ENCODE data around the gene FAR2. TPM values are rescaled to one million over a fixed set of nuclear protein-coding genes. Genes with fewer than 3 reads are reported as not detected.

Gene FAR2
- total RNA-seq, 4 donors from 2014 or later, result 13.2 to 27.4 (median 22.8) TPM

DNA sequence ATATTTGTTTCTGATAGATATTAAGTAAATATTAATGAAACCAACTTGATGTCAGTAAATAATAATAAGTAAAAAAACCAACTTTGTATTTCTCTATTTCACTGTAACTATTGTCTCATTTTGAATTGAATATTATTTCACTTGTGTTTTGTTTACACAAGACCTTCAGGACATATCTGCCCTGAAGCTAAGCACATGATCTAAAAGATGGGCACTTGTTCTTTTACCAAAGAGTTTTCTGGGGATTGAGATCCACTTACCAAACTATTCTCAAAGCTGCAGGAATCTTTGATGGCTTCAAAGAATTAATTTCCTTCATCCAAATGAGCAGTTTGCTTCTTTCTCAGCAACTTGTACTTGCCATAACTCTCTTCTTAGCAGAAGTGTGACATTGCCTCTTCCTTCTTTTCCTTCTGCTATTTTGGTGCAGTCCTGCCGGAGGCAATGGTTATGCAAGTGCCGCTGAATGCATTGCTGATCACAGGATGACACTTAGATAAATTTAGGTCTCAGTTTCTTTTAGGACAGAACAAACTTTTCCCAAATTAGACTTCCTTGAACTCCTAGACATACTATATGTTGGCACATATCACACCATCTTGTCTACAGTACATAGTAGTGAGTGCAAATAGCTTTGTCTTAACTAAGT, 9.2 kb downstream of the FAR2 start:
- TF ChIP-seq, protein P1, sequence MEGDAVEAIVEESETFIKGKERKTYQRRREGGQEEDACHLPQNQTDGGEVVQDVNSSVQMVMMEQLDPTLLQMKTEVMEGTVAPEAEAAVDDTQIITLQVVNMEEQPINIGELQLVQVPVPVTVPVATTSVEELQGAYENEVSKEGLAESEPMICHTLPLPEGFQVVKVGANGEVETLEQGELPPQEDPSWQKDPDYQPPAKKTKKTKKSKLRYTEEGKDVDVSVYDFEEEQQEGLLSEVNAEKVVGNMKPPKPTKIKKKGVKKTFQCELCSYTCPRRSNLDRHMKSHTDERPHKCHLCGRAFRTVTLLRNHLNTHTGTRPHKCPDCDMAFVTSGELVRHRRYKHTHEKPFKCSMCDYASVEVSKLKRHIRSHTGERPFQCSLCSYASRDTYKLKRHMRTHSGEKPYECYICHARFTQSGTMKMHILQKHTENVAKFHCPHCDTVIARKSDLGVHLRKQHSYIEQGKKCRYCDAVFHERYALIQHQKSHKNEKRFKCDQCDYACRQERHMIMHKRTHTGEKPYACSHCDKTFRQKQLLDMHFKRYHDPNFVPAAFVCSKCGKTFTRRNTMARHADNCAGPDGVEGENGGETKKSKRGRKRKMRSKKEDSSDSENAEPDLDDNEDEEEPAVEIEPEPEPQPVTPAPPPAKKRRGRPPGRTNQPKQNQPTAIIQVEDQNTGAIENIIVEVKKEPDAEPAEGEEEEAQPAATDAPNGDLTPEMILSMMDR (IDR thresholded peaks at IDR 0.05; ENCODE audit: low read depth), result no peak

GRCh38 chr12:29159661-29160060, 10.6 kb downstream of the FAR2 start:
- TF ChIP-seq, protein P1 (IDR thresholded peaks at IDR 0.05; ENCODE audit: low read depth), result no peak

DNA sequence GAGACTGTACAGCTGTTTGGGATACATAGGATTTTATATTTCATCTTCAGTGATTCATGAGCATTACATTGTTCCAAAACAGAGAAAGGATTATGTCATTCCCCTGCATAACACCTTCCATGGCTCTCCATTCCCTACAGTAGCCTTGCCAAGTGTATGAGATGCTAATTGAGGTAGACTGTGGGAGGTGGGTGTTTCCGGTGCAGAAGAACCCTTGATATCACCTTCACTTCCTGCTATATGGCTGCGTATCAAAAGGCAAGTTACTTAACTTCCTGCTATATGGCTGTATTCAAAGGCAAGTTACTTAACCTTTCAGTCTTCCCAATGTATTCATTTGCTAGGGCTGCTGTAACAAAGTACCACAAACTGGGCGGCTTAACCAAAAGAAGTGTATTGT, 11.2 kb downstream of the FAR2 start:
- TF ChIP-seq, protein P1 (IDR thresholded peaks at IDR 0.05; ENCODE audit: low read depth), result no peak

DNA sequence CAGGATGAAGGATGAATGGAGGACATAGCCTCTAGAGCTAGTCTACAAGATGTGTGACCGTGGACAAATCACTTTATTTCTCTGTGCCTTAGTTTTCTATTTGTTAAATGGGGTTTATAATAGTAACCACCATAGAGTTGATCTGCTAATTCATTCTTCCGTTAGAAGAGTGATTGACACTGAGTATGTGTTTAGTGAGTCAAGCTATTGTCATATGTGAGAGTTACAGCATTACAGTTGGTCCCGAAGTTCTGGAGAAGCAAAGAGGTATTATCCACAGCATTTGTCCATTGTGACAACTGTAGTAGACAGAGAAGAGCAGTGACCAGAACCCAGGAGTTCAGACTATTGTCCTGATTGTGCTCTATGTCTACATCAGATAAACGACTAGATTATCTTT, 14.1 kb downstream of the FAR2 start:
- TF ChIP-seq, protein P1 (IDR thresholded peaks at IDR 0.05; ENCODE audit: low read depth), result no peak

GRCh38 chr12:29164477-29165393, 15.7 kb downstream of the FAR2 start:
- TF ChIP-seq, protein P1 (IDR thresholded peaks at IDR 0.05; ENCODE audit: low read depth), result no peak

GRCh38 chr12:29167445-29167844, 18.4 kb downstream of the FAR2 start:
- TF ChIP-seq, protein P1 (IDR thresholded peaks at IDR 0.05; ENCODE audit: low read depth), result no peak

GRCh38 chr12:29167988-29168387, 18.9 kb downstream of the FAR2 start:
- TF ChIP-seq, protein P1 (IDR thresholded peaks at IDR 0.05; ENCODE audit: low read depth), result no peak

Measured in subcutaneous adipose tissue (tissue), 4 donors.